Kasumi-1 (cell line): ENCODE measurements around the gene TRAF3.

Experiments
- DNase-seq, 2 experiments: peaks; one replicate each; lab custom pipeline; 2025; lab: John Stamatoyannopoulos, UW

Gene TRAF3

DNA sequence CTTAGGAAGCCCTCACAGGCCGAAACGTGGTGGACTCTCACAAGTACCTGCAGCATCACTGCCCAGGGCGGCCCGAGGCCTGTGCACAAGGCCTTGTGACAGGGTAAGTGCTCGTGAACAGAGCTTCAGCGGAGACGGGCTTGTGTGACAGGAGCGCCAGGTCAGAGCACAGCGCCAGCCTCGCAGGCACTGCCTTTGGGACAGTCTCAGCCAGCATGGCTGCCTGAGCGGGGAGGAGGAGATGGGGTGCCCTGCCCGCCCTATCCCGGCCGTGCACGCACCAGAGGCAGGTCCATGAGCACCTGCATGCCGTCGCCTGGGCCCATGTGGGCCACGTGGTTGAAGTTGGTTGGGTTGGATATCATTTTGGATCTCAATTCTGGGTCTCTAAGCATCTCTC is 162.1 kb downstream of the TRAF3 start:
- no peak for DNase-seq

DNA sequence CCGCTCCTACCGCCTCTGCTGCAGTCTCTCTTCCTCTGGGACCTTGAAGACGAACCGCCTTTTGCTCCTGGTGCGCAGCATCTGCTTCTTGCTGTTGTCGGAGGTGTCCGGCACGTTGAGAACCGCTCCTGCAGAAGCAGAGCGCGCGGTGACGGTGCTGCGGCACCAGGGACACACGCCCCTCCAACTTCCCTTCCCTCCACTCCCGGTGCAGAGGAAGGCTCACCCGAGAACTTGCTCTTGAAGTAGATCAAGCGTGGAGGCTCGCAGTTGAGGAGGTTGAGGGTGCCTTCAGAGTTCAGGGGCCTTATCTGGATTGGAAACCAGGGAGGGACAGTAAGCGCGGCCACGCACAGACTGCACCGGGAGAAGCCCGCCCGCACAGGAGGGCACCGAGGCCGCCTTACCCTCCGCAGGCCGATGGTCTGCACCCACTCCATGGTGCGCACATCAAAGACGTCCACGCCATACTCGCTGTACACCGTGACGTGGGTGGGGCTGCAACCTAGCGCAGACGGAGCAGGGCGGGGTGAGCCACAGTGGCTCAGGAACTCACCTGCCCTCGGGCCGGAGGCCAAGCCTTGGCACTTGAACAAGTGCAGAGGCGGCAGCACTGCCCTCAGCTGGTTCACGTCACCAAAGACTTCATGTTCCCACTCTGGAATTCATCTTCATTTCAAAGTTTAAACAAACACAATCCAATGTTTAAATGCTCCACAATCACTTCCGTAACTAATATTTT is 162.7 kb downstream of the TRAF3 start:
- no peak for DNase-seq

DNA sequence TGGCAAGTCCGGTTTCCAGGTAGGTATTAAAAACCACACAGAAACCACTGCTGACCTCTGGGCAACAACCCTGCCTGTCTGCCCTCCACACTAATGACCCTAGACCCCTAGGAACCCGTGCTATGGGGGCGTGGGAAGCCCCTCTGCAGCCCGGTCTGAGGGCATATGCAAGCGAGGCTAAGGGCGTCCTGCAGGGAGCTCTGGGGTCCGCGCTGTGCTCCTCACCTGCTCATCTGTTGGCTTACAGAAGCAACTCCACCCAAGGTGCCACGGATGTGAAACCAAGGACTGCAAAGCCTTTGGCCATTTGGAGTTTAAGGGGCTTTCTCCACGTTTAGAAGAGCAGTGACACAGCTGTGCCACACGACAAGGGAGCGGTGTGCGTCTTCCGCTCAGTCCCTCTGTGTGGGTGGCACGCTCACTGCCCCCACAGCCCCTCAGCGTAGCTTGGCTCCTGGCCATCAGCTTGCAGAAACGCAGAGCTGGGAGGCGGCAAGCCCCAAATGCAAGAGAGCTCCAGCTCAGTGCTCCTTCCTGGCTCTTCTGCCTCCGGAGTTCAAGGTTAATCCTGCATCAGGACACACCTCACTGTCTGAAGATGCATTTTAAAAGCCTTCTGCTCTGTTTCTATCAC is 163.6 kb downstream of the TRAF3 start:
- no peak for DNase-seq

- DNase-seq: no peak
Observed at GRCh38 chr14:102941419-102942011, 164.3 kb downstream of the TRAF3 start.

DNA sequence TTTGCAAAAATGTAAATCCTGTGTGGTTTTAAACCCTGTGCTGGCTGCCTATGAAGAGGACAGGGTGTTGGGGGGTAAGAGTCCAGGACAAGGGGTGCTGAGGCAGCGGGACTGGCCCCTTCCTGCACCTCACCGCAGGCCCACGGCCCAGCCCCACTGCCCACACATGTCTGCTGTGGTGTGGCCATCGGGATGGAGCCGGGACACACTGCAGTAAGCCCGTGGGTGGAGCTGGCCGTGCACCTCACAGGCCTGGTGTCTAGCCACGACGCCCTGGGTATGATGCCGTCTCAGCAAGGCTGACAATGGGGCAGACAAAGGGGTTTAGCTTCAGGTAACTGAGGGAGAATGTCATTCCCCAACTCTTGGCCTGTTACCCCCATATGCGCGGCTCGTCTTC is 164.8 kb downstream of the TRAF3 start:
- DNase-seq: no peak

DNA sequence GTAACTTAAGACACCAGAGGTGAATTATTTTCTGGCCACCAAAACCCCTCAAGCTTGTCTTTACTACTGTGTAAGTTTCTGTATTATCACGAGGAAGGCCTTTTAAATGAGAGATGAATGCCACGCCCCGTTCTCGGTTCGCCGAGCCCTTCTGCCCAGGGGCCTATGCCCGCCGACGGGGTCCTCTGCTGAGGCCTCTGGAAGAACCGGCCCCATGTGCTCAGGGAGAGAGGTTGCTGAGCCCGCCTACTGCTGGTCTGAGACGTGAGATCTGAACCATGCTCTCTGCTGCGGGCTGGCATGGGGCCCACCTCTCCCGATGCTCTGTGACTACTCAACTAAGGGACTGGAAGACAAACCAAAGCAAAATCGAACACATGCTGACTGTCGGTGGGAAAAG is 166.2 kb downstream of the TRAF3 start:
- no peak for DNase-seq

DNA sequence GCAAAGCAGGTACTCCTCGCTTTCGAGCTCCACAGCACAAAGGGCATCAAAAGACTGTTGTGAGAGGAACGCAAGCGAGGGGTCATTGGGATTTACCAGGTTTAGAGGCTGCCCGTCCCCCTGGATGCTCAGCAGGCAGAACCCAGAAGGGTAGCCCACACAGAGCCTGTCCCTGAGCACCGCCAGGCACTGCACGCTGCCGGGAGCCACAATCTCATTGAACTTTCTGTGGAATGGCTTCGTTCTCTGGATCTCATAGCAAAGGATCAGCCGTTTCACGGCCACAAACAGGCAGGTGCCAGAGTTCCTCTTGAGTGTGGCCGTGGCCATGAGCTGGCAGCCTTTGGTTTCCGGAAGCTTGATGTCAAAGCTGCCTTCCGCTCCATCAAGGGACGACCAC is 166.7 kb downstream of the TRAF3 start:
- no peak for DNase-seq

DNA sequence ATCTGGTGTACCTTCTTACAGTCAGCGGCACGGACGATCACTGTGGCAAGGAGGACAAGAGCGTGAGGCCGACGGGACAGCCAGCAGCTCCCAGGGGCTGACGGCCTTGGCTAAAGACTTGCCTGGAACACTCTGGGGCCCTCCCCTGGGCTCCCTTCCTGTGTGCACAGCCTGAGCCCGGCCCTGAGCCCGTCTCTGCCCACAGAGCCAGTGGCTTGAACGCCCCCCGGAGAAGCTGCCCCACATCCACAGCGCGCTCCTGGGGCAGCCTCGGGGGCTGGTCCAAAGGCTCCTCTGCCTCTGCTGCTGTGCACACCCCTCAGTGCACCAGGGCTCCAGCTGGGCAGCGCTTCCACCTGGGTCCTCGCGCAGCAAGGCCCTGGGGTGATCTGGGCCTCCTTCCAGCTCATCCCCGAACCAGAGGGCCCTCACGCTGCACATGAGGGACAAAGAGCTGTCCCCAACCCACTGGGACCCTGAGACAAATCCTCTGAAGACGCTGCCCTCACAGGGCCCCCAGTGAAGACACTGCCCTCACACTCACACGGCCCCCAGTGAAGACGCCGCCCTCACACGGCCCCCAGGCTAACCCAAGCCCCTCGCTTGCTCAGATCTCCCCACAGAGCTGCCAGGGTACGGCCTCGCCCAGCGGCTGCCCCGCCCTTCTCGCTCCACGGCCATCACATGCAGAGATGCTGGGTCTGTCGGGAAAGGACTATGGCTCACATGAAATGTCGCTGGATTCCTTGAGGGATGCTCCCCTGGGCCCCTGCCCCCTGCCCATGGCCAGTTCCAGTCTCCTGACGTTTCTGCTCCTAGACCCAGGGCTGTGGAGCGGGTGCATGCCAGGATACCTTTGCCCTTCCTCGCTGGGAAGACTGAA is 167.4 kb downstream of the TRAF3 start:
- DNase-seq: no peak

DNA sequence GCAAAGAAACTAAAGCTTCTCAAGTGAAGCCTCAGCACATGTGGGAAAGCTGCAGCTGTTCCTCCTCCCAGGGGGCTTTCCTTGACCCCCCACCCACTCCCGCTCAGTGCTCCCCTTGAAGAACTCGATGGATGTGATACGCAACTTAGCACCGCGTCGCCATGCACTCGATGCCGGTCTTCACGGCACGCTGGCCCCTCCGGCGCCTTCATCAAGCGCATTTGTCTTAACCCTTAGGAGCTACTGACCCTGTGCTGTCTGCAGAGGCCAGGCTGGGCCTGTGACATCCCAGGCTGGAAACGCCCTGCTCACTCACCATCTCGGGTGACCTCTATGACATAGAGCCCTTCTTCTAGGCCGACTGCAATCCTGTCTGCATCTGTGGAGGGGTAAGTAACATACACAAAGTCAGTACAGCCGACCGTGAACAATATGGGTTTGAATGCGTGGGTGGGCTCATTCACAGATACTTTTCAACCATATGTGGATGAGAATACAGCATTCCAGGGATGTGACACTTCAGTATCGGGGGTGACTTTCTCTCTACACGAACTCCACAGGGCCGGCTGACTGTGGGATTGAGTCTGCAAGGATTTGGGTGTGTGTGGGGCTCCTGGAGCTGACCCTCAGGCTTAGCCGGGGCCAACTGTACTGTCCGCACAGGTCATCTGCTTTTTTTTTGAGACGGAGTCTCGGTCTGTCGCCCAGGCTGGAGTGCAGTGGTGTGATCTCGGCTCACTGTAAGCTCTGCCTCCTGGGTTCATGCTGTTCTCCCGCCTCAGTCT is 168.3 kb downstream of the TRAF3 start:
- DNase-seq: no peak

DNA sequence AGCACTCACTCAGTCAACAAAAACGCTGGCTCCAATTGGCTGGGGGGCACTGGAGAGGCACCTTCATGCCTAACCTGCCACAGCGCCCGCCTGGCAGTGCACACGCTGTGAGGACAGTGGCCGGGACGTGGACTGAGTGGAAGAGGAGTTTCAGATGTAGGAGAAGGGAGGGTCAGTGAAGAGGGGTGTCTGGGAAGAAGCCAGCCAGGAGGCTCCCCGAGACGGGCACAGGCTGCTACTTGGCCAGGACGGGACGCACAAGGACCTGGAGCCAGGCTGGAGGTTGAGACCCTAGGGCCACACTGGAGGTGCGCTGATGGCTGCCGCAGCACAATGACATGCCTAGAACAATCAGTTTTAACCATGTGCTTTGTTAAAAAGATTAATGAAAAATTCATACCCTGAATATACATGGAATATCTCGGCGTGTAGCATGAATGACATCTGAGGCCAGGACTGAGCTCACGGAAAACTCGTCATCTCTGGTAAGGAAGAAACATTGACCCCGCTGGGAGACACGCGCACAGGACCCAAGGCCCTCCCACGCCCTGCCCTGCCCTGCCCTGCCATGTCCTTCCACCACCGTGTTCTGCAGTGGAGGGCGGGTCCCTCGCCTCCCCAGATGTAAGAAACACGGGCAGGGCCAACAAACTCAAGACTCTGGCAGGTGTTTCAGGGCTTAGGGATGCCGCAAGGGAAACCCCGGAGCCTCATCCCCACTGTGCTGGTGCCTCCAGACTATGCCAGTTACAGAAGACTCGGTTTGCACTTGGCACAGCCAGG is 170.3 kb downstream of the TRAF3 start:
- DNase-seq: no peak

DNA sequence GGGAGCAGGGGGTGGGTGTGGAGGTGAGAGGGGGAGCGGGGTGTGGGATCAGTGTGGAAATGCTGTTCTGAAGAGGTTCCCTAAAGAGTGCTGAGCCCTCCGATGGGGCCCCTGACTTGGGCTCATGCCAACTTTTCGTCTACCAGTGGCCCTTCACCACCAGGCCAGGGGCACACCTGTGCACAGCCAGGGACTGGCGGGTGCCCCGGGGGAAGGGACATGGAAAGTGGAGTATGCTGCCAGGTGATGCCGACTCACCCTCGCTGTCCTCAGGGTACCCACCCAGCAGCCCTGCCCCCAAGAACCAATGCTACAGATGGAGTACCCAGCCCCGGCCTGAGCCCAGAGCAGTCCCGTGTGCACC is 171.4 kb downstream of the TRAF3 start:
- DNase-seq: no peak

DNA sequence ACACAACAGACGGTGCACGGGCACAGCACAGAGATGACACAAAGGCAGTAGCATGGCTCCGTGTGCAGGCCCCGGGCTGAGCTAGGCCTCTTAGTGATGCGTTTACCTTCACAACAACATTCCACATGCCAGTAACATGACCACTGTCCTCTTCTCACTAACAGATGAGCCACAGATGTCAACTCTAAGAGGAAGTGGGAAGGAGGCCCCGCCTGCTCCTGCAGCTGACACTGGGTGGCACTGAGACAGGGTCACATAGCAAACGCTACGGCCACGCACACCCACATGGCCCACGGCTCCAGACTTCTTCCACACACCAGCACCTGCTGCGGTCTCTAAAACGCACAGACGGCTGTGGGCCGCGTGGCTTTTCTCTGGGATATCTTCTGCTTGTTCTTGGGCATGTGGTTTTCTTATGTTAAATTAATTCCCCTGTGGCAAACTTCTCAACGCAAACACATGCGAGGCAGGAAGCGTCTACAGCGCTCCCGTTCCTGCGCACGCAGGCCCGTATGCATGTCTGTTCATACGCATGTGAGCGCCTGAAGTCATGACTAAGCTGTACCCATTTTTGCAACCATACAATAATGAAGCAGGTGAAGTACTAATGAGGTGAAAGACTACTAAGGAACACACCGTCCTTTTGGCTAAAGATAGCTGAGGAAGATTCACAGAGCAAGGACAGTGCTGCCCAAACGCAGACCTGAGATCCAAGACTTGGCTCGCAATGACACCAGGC is 172.0 kb downstream of the TRAF3 start:
- peak; percentile 52 to 66 for DNase-seq

DNA sequence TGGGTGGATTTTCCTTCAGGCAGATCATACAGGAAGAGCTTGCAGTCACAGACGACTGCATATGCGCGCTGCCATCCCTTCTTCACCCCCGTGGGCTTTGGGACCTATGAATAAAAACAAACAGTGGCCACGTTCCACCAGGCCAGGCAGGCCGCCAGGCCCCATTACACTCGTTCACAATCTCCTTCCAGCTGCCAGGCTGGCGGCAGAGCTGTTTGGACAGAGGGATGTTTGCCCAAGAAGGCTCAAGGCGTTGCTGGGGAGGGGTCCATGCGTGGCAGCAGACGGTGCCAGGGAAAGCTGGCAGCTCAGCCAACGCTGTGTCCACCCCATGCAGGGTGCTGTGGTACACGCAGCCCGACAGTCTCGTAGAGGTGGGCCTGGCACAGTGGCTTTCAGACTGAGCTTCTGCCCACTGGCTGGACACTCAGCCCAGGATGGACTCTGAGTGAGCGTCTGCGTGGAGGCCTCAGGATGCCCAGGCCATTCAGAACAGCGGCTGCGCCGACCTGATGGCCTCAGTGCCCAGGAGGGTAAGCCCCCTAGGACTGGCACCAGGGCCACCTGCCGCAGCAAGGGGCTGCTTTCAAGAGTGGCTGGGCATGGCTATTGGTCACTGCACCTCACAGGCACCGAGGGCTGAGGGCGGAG is 172.7 kb downstream of the TRAF3 start:
- no peak for DNase-seq

GRCh38 chr14:102951034-102951433 is 173.8 kb downstream of the TRAF3 start:
- no peak for DNase-seq

- no peak for DNase-seq
Observed at GRCh38 chr14:102951799-102952198, 174.6 kb downstream of the TRAF3 start.

- no peak for DNase-seq
Observed at GRCh38 chr14:102952276-102952675, 175.0 kb downstream of the TRAF3 start.

GRCh38 chr14:102953100-102953499 is 175.9 kb downstream of the TRAF3 start:
- DNase-seq: no peak

DNA sequence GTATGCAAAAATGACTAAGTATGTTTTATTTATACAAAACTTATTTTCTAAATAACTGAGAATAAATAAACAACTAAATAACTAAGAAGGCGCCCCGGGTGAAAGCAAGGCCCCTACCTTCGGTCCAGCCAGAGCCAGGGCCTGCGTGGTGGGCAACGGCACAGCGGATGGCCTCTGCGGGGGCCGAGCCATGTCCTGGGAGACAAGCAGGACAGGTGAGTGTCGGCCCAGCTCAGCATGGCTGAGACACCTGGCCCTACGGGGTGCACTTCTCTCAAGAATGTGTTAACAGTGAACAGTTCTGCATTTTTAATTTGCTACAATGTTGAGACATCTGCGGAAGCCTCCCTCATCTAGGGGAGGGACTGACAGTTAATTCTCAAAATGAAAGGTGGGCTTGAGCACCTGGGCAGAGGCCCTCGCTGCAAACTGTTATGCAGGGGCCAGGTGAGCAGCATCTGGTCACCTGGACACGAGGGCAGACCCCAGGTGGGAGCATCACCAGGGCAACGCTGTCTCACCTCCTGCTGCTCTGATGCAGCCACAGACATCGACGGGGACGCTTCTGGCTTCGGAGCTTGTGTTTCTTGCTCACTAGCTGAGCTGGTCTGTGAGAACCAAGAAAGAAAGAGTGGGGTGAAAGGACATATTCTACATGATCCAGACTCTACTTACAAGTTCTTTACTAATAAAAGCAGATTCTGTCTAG is 177.0 kb downstream of the TRAF3 start:
- DNase-seq: no peak
